Neutrophil (primary cell): ENCODE measurements around the gene GAS7.
"Not testable (repeated sequence)": the region's sequence is repeated elsewhere in the genome, so short reads cannot be mapped to it uniquely, and the experiment has no call there.

ENCODE experiments used
- H3K27ac ChIP-seq: fragments of 200-600 bp; sonication (generic); 2 replicates; pipeline ENCODE4 v1.5.1; 2016; ENCODE audit warnings: mild to moderate bottlenecking, moderate library complexity
- H3K27me3 ChIP-seq: fragments of 200-600 bp; sonication (generic); 2 replicates; pipeline ENCODE4 v1.6.0; 2016; ENCODE audit warnings: mild to moderate bottlenecking
- H3K36me3 ChIP-seq: fragments of 200-600 bp; sonication (generic); 2 replicates; pipeline ENCODE4 v1.5.1; 2017
- H3K4me1 ChIP-seq, 2 experiments: fragments of 200-600 bp in 1 of 2; sonication (generic) in 1 of 2; 1 replicate in 1 of 2; 2 replicates in 1 of 2; pipeline versions ENCODE4 v1.5.1 to v1.6.1; 2013 to 2016; ENCODE audit warnings: low read depth in 1 of 2, low read length in 1 of 2, mild to moderate bottlenecking in 1 of 2, moderate library complexity in 1 of 2; ENCODE audit not compliant: control insufficient read depth in 1 of 2, insufficient read depth in 1 of 2
- H3K4me3 ChIP-seq, 2 experiments: fragments of 200-600 bp in 1 of 2; sonication (generic) in 1 of 2; 1 replicate in 1 of 2; 2 replicates in 1 of 2; pipeline ENCODE4 v1.5.1; 2013 to 2016; ENCODE audit warnings: low read depth in 1 of 2, low read length in 1 of 2, mild to moderate bottlenecking in 1 of 2, moderate library complexity in 1 of 2
- H3K9me3 ChIP-seq: fragments of 200-600 bp; sonication (generic); 2 replicates; pipeline ENCODE4 v1.5.1; 2016
- TF ChIP-seq, protein P1 (sequence below): fragments of 200-600 bp; sonication (generic); IDR thresholded peaks from 2 replicates; pipeline ENCODE4 v1.5.1; 2016; ENCODE audit warnings: antibody characterized with exemption

The GAS7 gene

DNA sequence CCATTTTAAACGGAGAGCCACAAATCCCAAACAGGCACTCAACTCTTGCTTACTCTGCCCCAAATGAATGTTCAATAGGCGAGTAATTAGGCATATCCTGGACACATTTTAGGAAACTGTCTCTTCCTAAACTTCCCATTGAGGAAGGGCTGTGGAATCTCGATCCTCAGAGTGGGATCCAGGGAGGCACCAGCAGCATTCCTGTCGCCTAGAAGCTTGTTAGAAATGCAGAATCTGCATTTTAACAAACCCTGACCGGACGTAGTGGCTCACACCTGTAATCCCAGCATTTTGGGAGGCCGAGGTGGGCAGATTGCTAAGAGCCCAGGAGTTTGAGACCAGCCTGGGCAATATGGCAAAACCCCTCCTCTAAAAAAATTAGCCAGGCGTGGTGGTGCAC, 95.6 kb downstream of the GAS7 start:
- TF ChIP-seq, protein P1, sequence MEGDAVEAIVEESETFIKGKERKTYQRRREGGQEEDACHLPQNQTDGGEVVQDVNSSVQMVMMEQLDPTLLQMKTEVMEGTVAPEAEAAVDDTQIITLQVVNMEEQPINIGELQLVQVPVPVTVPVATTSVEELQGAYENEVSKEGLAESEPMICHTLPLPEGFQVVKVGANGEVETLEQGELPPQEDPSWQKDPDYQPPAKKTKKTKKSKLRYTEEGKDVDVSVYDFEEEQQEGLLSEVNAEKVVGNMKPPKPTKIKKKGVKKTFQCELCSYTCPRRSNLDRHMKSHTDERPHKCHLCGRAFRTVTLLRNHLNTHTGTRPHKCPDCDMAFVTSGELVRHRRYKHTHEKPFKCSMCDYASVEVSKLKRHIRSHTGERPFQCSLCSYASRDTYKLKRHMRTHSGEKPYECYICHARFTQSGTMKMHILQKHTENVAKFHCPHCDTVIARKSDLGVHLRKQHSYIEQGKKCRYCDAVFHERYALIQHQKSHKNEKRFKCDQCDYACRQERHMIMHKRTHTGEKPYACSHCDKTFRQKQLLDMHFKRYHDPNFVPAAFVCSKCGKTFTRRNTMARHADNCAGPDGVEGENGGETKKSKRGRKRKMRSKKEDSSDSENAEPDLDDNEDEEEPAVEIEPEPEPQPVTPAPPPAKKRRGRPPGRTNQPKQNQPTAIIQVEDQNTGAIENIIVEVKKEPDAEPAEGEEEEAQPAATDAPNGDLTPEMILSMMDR = no peak
- H3K27me3 ChIP-seq = no peaks in the 10 kb centered on the region
- H3K4me1 ChIP-seq = peaks cover 29 to 31% of the 10 kb centered on the region in 2 experiments
- no peaks in the 10 kb centered on the region for H3K36me3 ChIP-seq
- H3K4me3 ChIP-seq = no peak overlapping the region
- no peaks in the 10 kb centered on the region for H3K9me3 ChIP-seq
- H3K27ac ChIP-seq = no peak overlapping the region

DNA sequence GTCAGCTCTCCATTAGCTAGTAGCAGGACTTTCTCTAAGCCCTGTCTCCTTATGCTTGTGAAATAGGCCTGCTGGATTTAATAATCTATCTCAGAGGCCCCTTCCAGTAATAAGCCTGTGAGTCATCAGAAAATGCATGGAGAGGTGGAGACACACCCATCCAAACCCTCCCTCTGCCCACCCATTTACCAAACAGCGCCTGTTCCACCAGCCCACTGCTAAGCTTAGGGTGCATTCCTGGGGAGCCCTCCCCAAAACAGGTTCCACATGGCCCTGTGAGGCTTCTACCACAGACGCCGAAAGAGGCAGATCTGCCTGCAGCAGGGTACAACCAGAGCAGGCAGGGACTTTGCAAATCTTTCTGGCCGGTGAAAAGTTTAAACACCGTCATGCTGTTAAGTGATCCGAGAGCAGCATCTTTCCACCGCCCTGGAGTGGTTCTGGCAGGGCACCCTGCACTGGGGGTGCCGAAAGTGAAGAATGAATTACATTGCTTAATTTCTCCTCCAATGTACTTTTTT, 99.3 kb downstream of the GAS7 start:
- Histone ChIP-seq H3K4me1 (peaks cover 7 to 8% of the 10 kb centered on the region in 2 experiments), H3K27me3 (no peaks in the 10 kb centered on the region), H3K9me3 (no peaks in the 10 kb centered on the region), H3K4me3 (no peak overlapping the region), H3K27ac (no peak overlapping the region), H3K36me3 (no peaks in the 10 kb centered on the region)
- TF ChIP-seq, protein P1 = no peak

DNA sequence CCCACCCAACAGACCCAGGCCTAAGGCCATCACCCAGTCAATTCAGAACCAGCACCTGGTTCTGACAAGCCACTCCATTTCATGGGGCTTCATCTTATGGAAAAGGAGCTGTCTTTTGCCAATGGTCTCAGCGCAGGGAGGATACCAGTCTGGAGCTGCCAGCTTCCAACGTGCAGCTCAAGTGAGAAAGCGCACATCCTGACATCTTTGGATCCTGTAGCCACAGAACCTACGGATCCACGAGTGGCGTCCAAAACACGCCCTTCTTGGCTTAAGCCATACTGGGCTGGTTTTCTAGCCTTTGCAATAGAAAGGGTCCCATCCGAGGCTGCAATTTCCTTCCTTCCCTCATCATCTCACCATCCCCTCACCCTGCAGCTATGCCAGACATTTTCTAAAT, 101.8 kb downstream of the GAS7 start:
- Histone ChIP-seq H3K27ac (no peak overlapping the region), H3K9me3 (no peaks in the 10 kb centered on the region), H3K4me3 (no peak overlapping the region), H3K36me3 (no peaks in the 10 kb centered on the region), H3K27me3 (no peaks in the 10 kb centered on the region), H3K4me1 (peaks cover 7 to 8% of the 10 kb centered on the region in 2 experiments)
- TF ChIP-seq, protein P1 = no peak

DNA sequence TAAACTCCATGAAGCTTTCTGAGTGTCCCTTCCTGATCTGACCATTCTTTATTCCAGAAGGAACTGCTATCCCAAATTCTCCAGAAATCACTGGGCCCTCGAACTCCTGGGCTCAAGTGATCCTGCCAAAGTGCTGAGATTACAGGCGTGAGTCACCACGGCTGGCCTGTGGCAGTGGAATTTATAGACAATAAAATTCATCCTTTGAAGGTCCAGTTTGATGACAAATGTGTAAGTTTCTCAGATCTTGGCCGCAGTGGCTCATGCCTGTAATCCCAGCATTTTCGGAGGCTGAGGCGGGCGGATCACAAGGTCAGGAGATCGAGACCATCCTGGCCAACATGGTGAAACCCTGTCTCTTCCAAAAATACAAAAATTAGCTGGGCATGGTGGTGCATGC, 103.1 kb downstream of the GAS7 start:
- not testable (repeated sequence) for H3K36me3 ChIP-seq, H3K4me1 ChIP-seq, H3K4me3 ChIP-seq, H3K27ac ChIP-seq, H3K9me3 ChIP-seq, H3K27me3 ChIP-seq

DNA sequence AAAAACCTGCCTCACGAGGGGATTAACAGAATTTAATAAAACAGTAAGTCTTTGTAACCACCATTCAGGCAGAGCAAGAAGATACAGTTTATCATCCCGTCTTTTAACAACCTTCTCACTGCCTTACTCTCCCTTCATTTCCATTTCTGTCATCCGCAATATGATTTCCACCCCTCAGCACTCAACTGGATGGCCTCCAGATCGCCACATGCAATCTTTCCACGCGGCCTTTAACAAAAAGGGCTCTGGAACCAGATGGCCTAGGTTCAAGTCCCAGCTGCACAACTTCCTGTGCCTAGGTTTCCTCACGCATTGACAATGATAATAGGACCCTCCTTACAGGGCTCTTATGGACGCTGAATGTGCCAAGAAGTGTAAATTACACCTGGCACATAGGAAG, 103.6 kb downstream of the GAS7 start:
- no peaks in the 10 kb centered on the region for H3K36me3 ChIP-seq
- no peaks in the 10 kb centered on the region for H3K9me3 ChIP-seq
- no peaks in the 10 kb centered on the region for H3K27me3 ChIP-seq
- H3K4me1 ChIP-seq = peaks cover 7 to 8% of the 10 kb centered on the region in 2 experiments
- TF ChIP-seq, protein P1 = no peak
- H3K27ac ChIP-seq = no peak overlapping the region
- no peak overlapping the region for H3K4me3 ChIP-seq

DNA sequence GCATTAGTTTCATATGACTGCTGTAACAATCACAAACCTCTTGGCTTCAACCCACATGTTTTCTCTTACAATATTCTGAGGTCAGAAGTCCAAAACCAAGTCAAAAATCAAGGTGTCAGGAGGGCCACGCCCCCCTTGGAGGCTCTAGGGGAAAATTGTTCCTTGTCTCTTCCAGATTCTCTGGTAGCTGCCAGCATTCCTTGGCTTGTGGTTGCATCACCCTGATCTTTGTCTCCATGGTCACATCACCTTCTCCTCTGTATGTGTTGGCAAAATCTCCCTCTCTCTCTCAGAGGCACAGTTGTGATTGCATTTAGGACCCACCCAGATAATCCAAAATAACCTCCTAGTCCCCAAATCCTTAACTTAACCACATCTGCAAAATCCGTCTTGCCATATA, 105.8 kb downstream of the GAS7 start:
- TF ChIP-seq, protein P1 = no peak
- H3K36me3 ChIP-seq = no peaks in the 10 kb centered on the region
- peaks cover 11 to 17% of the 10 kb centered on the region in 2 experiments for H3K4me1 ChIP-seq
- no peak overlapping the region for H3K27ac ChIP-seq
- H3K27me3 ChIP-seq = no peaks in the 10 kb centered on the region
- no peaks in the 10 kb centered on the region for H3K9me3 ChIP-seq
- no peak overlapping the region for H3K4me3 ChIP-seq
